Mesenchymal stem cell (in vitro differentiated cells and primary cell): ENCODE results near the gene ZSCAN12.

Experiments
- DNase-seq: peaks from one replicate; pipeline ENCODE4 v3.0.0-alpha.2; 2013
- H2AFZ ChIP-seq: one replicate; pipeline ENCODE4 v1.6.1; 2013; ENCODE audit warnings: low read depth, mild to moderate bottlenecking, control low read depth, inconsistent platforms, low read length, moderate library complexity
- H2AK5ac ChIP-seq: 2 replicates; pipeline ENCODE4 v1.6.1; 2013; ENCODE audit warnings: low read length, moderate library complexity, mild to moderate bottlenecking, inconsistent platforms; ENCODE audit not compliant: severe bottlenecking
- H2BK120ac ChIP-seq: one replicate; pipeline ENCODE4 v1.6.1; 2013; ENCODE audit warnings: low read depth, mild to moderate bottlenecking, inconsistent platforms, low read length, moderate library complexity
- H2BK12ac ChIP-seq, 2 experiments: one replicate each; pipeline ENCODE4 v1.6.1; 2013; ENCODE audit warnings: inconsistent platforms in 2 of 2, low read length in 2 of 2, mild to moderate bottlenecking in 2 of 2, moderate library complexity in 2 of 2, control low read depth in 1 of 2
- H2BK15ac ChIP-seq: one replicate; pipeline ENCODE4 v1.6.1; 2013; ENCODE audit warnings: mild to moderate bottlenecking, low read depth, inconsistent platforms; ENCODE audit not compliant: poor library complexity, severe bottlenecking
- H2BK5ac ChIP-seq: 2 replicates; pipeline ENCODE4 v1.6.1; 2013; ENCODE audit warnings: low read depth, mild to moderate bottlenecking, low read length, control low read depth, inconsistent platforms; ENCODE audit not compliant: poor library complexity, severe bottlenecking
- H3K14ac ChIP-seq, 2 experiments: one replicate each; pipeline ENCODE4 v1.6.1; 2013; ENCODE audit warnings: inconsistent platforms in 2 of 2, low read length in 2 of 2, control low read depth in 1 of 2, mild to moderate bottlenecking in 1 of 2, moderate library complexity in 1 of 2
- H3K18ac ChIP-seq, 2 experiments: one replicate each; pipeline ENCODE4 v1.6.1; 2013; ENCODE audit warnings: inconsistent platforms in 2 of 2, low read length in 2 of 2, control low read depth in 1 of 2, low read depth in 1 of 2, mild to moderate bottlenecking in 1 of 2
- H3K23ac ChIP-seq, 2 experiments: one replicate each; pipeline ENCODE4 v1.6.1; 2013; ENCODE audit warnings: inconsistent platforms in 2 of 2, low read length in 2 of 2, mild to moderate bottlenecking in 2 of 2, moderate library complexity in 2 of 2, control low read depth in 1 of 2
- H3K27ac ChIP-seq: 2 replicates; pipeline ENCODE4 v1.5.1; 2013; ENCODE audit warnings: mild to moderate bottlenecking, moderate library complexity, low read length, control low read depth, inconsistent platforms; ENCODE audit not compliant: poor library complexity, severe bottlenecking
- H3K27me3 ChIP-seq, 2 experiments: 2 replicates each; pipeline versions ENCODE4 v1.6.1 to v1.7.0; 2013; ENCODE audit warnings: low read length in 2 of 2, mild to moderate bottlenecking in 2 of 2, moderate library complexity in 2 of 2, control low read depth in 1 of 2, inconsistent platforms in 1 of 2; ENCODE audit not compliant: control insufficient read depth in 1 of 2, insufficient read depth in 1 of 2
- H3K36me3 ChIP-seq, 2 experiments: 2 replicates each; pipeline versions ENCODE4 v1.6.1 to v1.7.0; 2013; ENCODE audit warnings: low read length in 2 of 2, control low read depth in 1 of 2, inconsistent platforms in 1 of 2, low read depth in 1 of 2, mild to moderate bottlenecking in 1 of 2; ENCODE audit not compliant: insufficient read depth in 2 of 2, control insufficient read depth in 1 of 2
- H3K4ac ChIP-seq, 2 experiments: one replicate each; pipeline ENCODE4 v1.6.1; 2013; ENCODE audit warnings: inconsistent platforms in 2 of 2, low read length in 2 of 2, mild to moderate bottlenecking in 2 of 2, moderate library complexity in 2 of 2, control low read depth in 1 of 2, low read depth in 1 of 2
- H3K4me1 ChIP-seq: 2 replicates; pipeline ENCODE4 v1.6.1; 2013; ENCODE audit warnings: low read depth, low read length, control low read depth; ENCODE audit not compliant: control insufficient read depth, insufficient read depth
- H3K4me2 ChIP-seq: 2 replicates; pipeline ENCODE4 v1.6.1; 2013; ENCODE audit warnings: low read length, mild to moderate bottlenecking, inconsistent platforms; ENCODE audit not compliant: poor library complexity, severe bottlenecking
- H3K4me3 ChIP-seq, 2 experiments: 2 replicates each; pipeline versions ENCODE4 v1.5.1 to v1.7.0; 2013; ENCODE audit warnings: low read length in 2 of 2, mild to moderate bottlenecking in 2 of 2, control low read depth in 1 of 2, low read depth in 1 of 2; ENCODE audit not compliant: insufficient read depth in 1 of 2
- H3K79me1 ChIP-seq: replicated peaks from 2 replicates; pipeline ENCODE4 v1.6.1; 2013; ENCODE audit warnings: mild to moderate bottlenecking, control low read depth, low read length, inconsistent platforms; ENCODE audit not compliant: poor library complexity, severe bottlenecking
- H3K9ac ChIP-seq: 2 replicates; pipeline ENCODE4 v1.7.0; 2013; ENCODE audit warnings: mild to moderate bottlenecking, low read length, moderate library complexity
- H3K9me3 ChIP-seq: 2 replicates; pipeline ENCODE4 v1.7.0; 2013; ENCODE audit warnings: mild to moderate bottlenecking, low read length; ENCODE audit not compliant: control insufficient read depth
- H4K8ac ChIP-seq: one replicate; pipeline ENCODE4 v1.6.1; 2013; ENCODE audit warnings: inconsistent platforms, mild to moderate bottlenecking, low read length, moderate library complexity
- H4K91ac ChIP-seq: one replicate; pipeline ENCODE4 v1.6.1; 2013; ENCODE audit warnings: mild to moderate bottlenecking, low read length, inconsistent platforms
- WGBS: methylation state at CpG from one replicate; pipeline ENCODE4 v1.1.7; 2013; ENCODE audit warnings: mixed read lengths; 5-methylcytosine and 5-hydroxymethylcytosine counted together

The ZSCAN12 gene

DNA sequence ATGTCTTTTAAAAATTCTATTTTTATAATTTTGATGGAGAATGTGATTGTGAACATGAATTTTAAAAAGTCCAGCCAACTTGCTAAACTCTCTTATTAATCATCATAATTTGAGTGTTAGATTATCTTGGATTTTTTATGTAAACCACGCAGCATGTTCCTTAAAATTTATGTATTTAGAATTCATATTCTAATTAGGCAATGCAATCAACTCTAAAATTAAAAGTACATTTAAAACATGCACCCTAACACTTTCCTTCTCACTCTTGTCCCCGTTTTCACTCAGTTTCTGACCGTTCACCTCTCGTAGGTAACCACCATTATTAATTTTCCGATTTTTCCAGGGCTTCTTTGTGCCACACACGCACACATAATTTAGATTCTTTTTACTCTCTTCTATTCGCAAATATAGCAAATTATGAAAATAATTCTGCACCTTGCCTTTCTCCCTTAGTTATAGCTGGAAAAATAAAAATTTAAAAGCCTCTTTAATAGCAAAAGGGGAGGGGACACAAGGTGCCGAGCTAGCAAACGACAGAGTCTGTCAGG, 50.1 kb downstream of the ZSCAN12 start:
- no peak overlapping the region for H4K8ac ChIP-seq
- no peak overlapping the region for H3K14ac ChIP-seq
- H3K4ac ChIP-seq, result no peak overlapping the region
- H3K27me3 ChIP-seq, result peaks cover 21 to 27% of the 10 kb centered on the region in 2 experiments
- peak overlapping the region; percentile 76 for H3K4me2 ChIP-seq
- DNase-seq, result no peak
- no peak overlapping the region for H3K23ac ChIP-seq
- peaks cover 10% of the 10 kb centered on the region for H3K79me1 ChIP-seq
- under 1% methylated on average over 6 of the region's 9 CpGs for WGBS
- no peak overlapping the region for H2AFZ ChIP-seq
- H2BK5ac ChIP-seq, result no peak overlapping the region
- H3K36me3 ChIP-seq, result no peaks in the 10 kb centered on the region
- no peak overlapping the region for H2BK120ac ChIP-seq
- no peak overlapping the region for H2BK15ac ChIP-seq
- peak overlapping the region; percentile 95 for H3K9ac ChIP-seq
- peak overlapping the region; percentile 81 to 93 for H3K4me3 ChIP-seq
- no peaks in the 10 kb centered on the region for H3K4me1 ChIP-seq
- H2BK12ac ChIP-seq, result no peak overlapping the region
- no peak overlapping the region for H2AK5ac ChIP-seq
- no peaks in the 10 kb centered on the region for H3K9me3 ChIP-seq
- H3K18ac ChIP-seq, result no peak overlapping the region
- H4K91ac ChIP-seq, result no peak overlapping the region
- H3K27ac ChIP-seq, result peak overlapping the region; percentile 10

DNA sequence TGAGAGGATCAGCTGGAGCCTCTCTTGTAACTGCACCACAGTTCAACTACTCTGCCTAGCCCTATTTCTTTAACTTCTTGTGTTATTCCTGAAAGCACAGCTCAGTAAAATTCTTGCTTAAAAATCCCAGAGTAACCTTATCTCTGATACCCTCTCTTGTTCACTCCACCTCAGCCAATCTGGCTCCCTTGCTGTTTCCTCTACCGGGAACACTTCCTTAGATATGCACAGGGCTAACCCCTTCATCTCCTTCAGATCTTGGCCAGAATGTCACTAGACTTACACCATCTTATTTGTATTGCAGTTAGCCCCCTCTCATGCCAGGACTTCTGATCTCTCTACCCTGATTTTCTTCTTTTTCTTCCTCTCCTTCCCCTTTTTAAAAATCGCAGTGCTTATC, 52.4 kb downstream of the ZSCAN12 start:
- H2AK5ac ChIP-seq, result no peak overlapping the region
- no peak overlapping the region for H4K91ac ChIP-seq
- H3K18ac ChIP-seq, result no peak overlapping the region
- H2BK12ac ChIP-seq, result no peak overlapping the region
- H3K23ac ChIP-seq, result no peak overlapping the region
- no peak overlapping the region for H4K8ac ChIP-seq
- H3K79me1 ChIP-seq, result peaks cover 5% of the 10 kb centered on the region
- no peak overlapping the region for H2AFZ ChIP-seq
- H3K36me3 ChIP-seq, result no peaks in the 10 kb centered on the region
- DNase-seq, result no peak
- no peak overlapping the region for H3K4me3 ChIP-seq
- H3K9ac ChIP-seq, result no peak overlapping the region
- no peak overlapping the region for H2BK5ac ChIP-seq
- H3K9me3 ChIP-seq, result no peaks in the 10 kb centered on the region
- WGBS, result 2% methylated on average over 1 of the region's 2 CpGs
- H3K14ac ChIP-seq, result no peak overlapping the region
- H3K4me1 ChIP-seq, result no peaks in the 10 kb centered on the region
- no peak overlapping the region for H3K4me2 ChIP-seq
- H2BK15ac ChIP-seq, result no peak overlapping the region
- no peak overlapping the region for H3K4ac ChIP-seq
- H3K27me3 ChIP-seq, result peaks cover 21 to 27% of the 10 kb centered on the region in 2 experiments
- H3K27ac ChIP-seq, result no peak overlapping the region
- no peak overlapping the region for H2BK120ac ChIP-seq

DNA sequence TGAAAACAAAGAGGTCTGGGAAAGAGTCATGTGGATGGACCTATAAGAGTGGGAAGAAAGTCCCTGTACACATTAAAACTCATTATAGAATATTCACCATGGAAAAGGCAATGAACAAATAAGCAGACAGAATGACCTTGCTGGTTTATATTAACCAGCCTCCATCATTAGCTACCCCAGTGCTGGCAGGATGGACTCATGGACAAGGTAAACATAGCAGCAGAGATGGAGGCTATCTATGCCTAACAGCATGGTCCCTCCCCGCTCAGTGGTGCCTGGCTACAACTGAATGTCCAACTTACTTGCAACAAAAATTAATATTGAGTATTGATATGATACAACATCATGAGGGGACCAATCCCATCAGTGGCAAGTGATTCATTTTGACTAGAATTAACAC, 54.3 kb downstream of the ZSCAN12 start:
- Histone ChIP-seq H3K4ac (no peak overlapping the region), H3K23ac (no peak overlapping the region), H2BK15ac (no peak overlapping the region), H3K4me1 (no peaks in the 10 kb centered on the region), H3K4me2 (no peak overlapping the region), H3K4me3 (no peak overlapping the region), H2BK120ac (no peak overlapping the region), H3K14ac (no peak overlapping the region), H3K79me1 (peaks cover 4% of the 10 kb centered on the region), H3K27ac (no peak overlapping the region), H3K9me3 (no peaks in the 10 kb centered on the region), H3K18ac (no peak overlapping the region), H3K36me3 (no peaks in the 10 kb centered on the region), H3K9ac (no peak overlapping the region), H2BK12ac (no peak overlapping the region), H2AFZ (no peak overlapping the region), H2AK5ac (no peak overlapping the region), H3K27me3 (peaks cover 21 to 27% of the 10 kb centered on the region in 2 experiments), H4K8ac (no peak overlapping the region), H2BK5ac (no peak overlapping the region), H4K91ac (no peak overlapping the region)
- WGBS, result no CpG with 5 or more reads among the region's 1 CpG
- no peak for DNase-seq

GRCh38 chr6:28343898-28344677, 55.5 kb downstream of the ZSCAN12 start:
- Histone ChIP-seq H3K79me1 (no peaks in the 10 kb centered on the region), H2BK5ac (no peak overlapping the region), H3K9me3 (no peaks in the 10 kb centered on the region), H3K4ac (no peak overlapping the region), H3K18ac (no peak overlapping the region), H3K36me3 (no peaks in the 10 kb centered on the region), H3K4me3 (no peak overlapping the region), H3K27me3 (peaks cover 21 to 27% of the 10 kb centered on the region in 2 experiments), H3K4me1 (no peaks in the 10 kb centered on the region), H2AK5ac (no peak overlapping the region), H3K23ac (no peak overlapping the region), H3K4me2 (no peak overlapping the region), H2BK15ac (no peak overlapping the region), H4K91ac (no peak overlapping the region), H2AFZ (no peak overlapping the region), H4K8ac (no peak overlapping the region), H3K27ac (no peak overlapping the region), H2BK12ac (no peak overlapping the region), H3K14ac (no peak overlapping the region), H3K9ac (no peak overlapping the region), H2BK120ac (no peak overlapping the region)
- no CpG with 5 or more reads among the region's 1 CpG for WGBS
- no peak for DNase-seq
